Hematopoietic multipotent progenitor cell treated with erythropoietin and hydrocortisone succinate and interleukin-3 and kit ligand, for 15 days (in vitro differentiated cells): ENCODE data around the gene TLCD2.
"Not testable (repeated sequence)": the region's sequence is repeated elsewhere in the genome, so short reads cannot be mapped to it uniquely, and the experiment has no call there.

Source experiments
- DNase-seq: peaks from one replicate; pipeline ENCODE4 v3.0.0-alpha.2; 2015; ENCODE audit warnings: low spot score

The TLCD2 gene

GRCh38 chr17:1686086-1686485 is 24.1 kb downstream of the TLCD2 start:
- no peak for DNase-seq

GRCh38 chr17:1684378-1685189 is 25.6 kb downstream of the TLCD2 start, which contains the start of gene PRPF8:
Gene PRPF8, minus strand, starts transcription at chr17:1684867. Its CDS starts 296 bp downstream, at chr17:1684571.
- DNase-seq = peak; percentile 99

GRCh38 chr17:1683459-1683858 is 26.7 kb downstream of the TLCD2 start:
- DNase-seq = no peak

GRCh38 chr17:1676401-1676800 is 33.8 kb downstream of the TLCD2 start:
- no peak for DNase-seq

GRCh38 chr17:1673041-1673785 is 37.0 kb downstream of the TLCD2 start:
- DNase-seq = no peak

- DNase-seq = not testable (repeated sequence)
Observed at GRCh38 chr17:1663934-1664333, 46.2 kb downstream of the TLCD2 start.

GRCh38 chr17:1661045-1661444 is 49.1 kb downstream of the TLCD2 start:
- DNase-seq = no peak

GRCh38 chr17:1658100-1658499 is 52.1 kb downstream of the TLCD2 start:
- DNase-seq = no peak

GRCh38 chr17:1653735-1654134 is 56.4 kb downstream of the TLCD2 start:
- DNase-seq = no peak

GRCh38 chr17:1652794-1653193 is 57.4 kb downstream of the TLCD2 start:
- not testable (repeated sequence) for DNase-seq
